ENCODE measurements around the gene PTPRN2.

GRCh38 chr7:158430308-158431034 is 157.2 kb downstream of the PTPRN2 start:
- no peak for TF ChIP-seq CTCF (IDR thresholded peaks at IDR 0.05)
- TF ChIP-seq SIN3A (IDR thresholded peaks at IDR 0.05; ENCODE audit: borderline replicate concordance, insufficient read depth, low read depth, low read length): no peak
- no peak for TF ChIP-seq POLR2AphosphoS5 (IDR thresholded peaks at IDR 0.05; ENCODE audit: low read depth, low read length)
- TF ChIP-seq TCF7L2 (IDR thresholded peaks at IDR 0.05; ENCODE audit: low read depth, low read length): no peak
- TF ChIP-seq, protein P1, sequence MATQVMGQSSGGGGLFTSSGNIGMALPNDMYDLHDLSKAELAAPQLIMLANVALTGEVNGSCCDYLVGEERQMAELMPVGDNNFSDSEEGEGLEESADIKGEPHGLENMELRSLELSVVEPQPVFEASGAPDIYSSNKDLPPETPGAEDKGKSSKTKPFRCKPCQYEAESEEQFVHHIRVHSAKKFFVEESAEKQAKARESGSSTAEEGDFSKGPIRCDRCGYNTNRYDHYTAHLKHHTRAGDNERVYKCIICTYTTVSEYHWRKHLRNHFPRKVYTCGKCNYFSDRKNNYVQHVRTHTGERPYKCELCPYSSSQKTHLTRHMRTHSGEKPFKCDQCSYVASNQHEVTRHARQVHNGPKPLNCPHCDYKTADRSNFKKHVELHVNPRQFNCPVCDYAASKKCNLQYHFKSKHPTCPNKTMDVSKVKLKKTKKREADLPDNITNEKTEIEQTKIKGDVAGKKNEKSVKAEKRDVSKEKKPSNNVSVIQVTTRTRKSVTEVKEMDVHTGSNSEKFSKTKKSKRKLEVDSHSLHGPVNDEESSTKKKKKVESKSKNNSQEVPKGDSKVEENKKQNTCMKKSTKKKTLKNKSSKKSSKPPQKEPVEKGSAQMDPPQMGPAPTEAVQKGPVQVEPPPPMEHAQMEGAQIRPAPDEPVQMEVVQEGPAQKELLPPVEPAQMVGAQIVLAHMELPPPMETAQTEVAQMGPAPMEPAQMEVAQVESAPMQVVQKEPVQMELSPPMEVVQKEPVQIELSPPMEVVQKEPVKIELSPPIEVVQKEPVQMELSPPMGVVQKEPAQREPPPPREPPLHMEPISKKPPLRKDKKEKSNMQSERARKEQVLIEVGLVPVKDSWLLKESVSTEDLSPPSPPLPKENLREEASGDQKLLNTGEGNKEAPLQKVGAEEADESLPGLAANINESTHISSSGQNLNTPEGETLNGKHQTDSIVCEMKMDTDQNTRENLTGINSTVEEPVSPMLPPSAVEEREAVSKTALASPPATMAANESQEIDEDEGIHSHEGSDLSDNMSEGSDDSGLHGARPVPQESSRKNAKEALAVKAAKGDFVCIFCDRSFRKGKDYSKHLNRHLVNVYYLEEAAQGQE (IDR thresholded peaks at IDR 0.05; ENCODE audit: insufficient read depth in 1 of 2, low read depth in 2 of 2, low read length in 1 of 2): no peak
